ENCODE data around the gene MAP3K10.

Gene MAP3K10

GRCh38 chr19:40234429-40235237 lies 43.4 kb downstream of the MAP3K10 start:
- DNase-seq: no peak

GRCh38 chr19:40235238-40236025 lies 44.2 kb downstream of the MAP3K10 start:
- no peak for DNase-seq

- DNase-seq: no peak
Measured at GRCh38 chr19:40236026-40236355, 44.8 kb downstream of the MAP3K10 start.

GRCh38 chr19:40236366-40236765 lies 45.1 kb downstream of the MAP3K10 start:
- no peak for DNase-seq

GRCh38 chr19:40237791-40238190 lies 46.6 kb downstream of the MAP3K10 start:
- DNase-seq: no peak

- DNase-seq: no peak
Measured at GRCh38 chr19:40238775-40239174, 47.5 kb downstream of the MAP3K10 start.

GRCh38 chr19:40239415-40240226 lies 48.4 kb downstream of the MAP3K10 start:
- DNase-seq: no peak

- DNase-seq: no peak
Measured at GRCh38 chr19:40240332-40240731, 49.1 kb downstream of the MAP3K10 start.

GRCh38 chr19:40241125-40241808 lies 50.0 kb downstream of the MAP3K10 start:
- no peak for DNase-seq

GRCh38 chr19:40241809-40242384 lies 50.7 kb downstream of the MAP3K10 start:
- no peak for DNase-seq

GRCh38 chr19:40242480-40242879 lies 51.3 kb downstream of the MAP3K10 start:
- DNase-seq: no peak

- DNase-seq: no peak
Measured at GRCh38 chr19:40243181-40243580, 52.0 kb downstream of the MAP3K10 start.

GRCh38 chr19:40244579-40245317 lies 53.5 kb downstream of the MAP3K10 start:
- no peak for DNase-seq

- no peak for DNase-seq
Measured at GRCh38 chr19:40245506-40246128, 54.4 kb downstream of the MAP3K10 start.

GRCh38 chr19:40246292-40247073 lies 55.3 kb downstream of the MAP3K10 start:
- no peak for DNase-seq

GRCh38 chr19:40247178-40247577 lies 56.0 kb downstream of the MAP3K10 start:
- no peak for DNase-seq

- no peak for DNase-seq
Measured at GRCh38 chr19:40247735-40248262, 56.6 kb downstream of the MAP3K10 start.

GRCh38 chr19:40249201-40249600 lies 58.0 kb downstream of the MAP3K10 start:
- no peak for DNase-seq

GRCh38 chr19:40249781-40250180 lies 58.6 kb downstream of the MAP3K10 start:
- no peak for DNase-seq

GRCh38 chr19:40251244-40251643 lies 60.0 kb downstream of the MAP3K10 start:
- no peak for DNase-seq

Measured in CD4-positive, alpha-beta T cell treated with Interleukin-4 for 4 hours (primary cell).